ENCODE data around the gene CPA2. TPM values are rescaled to one million over a fixed set of nuclear protein-coding genes. Genes with fewer than 3 reads are reported as not detected.

The CPA2 gene
- total RNA-seq, 4 donors from 2014 or later = 1.2 TPM; not detected in 3

GRCh38 chr7:130301501-130302020 is 34.9 kb downstream of the CPA2 start:
- Histone ChIP-seq H3K9me3 (no peaks in the 10 kb centered on the region), H3K4me1 (no peaks in the 10 kb centered on the region), H3K27me3 (no peaks in the 10 kb centered on the region), H3K27ac (no peak overlapping the region), H3K36me3 (no peaks in the 10 kb centered on the region), H3K4me3 (no peak overlapping the region)
- TF ChIP-seq POLR2A (IDR thresholded peaks at IDR 0.05) (no peak), CTCF (IDR thresholded peaks at IDR 0.05) (no peak)
- intact Hi-C loops (cut with DNase I; ENCODE audit: low total_unique reads) = no loop called here
- no peak for DNase-seq

- intact Hi-C loops (cut with DNase I; ENCODE audit: low total_unique reads) = no loop called here
Measured at GRCh38 chr7:130302649-130303048, 36.0 kb downstream of the CPA2 start.

GRCh38 chr7:130303127-130303526 is 36.5 kb downstream of the CPA2 start:
- no peak for TF ChIP-seq CTCF (IDR thresholded peaks at IDR 0.05)
- TF ChIP-seq POLR2A (IDR thresholded peaks at IDR 0.05) = no peak
- intact Hi-C loops (cut with DNase I; ENCODE audit: low total_unique reads) = no loop called here
- H3K36me3 ChIP-seq = no peaks in the 10 kb centered on the region

More at GRCh38 chr7:130302649-130303048, 36.0 kb downstream of the CPA2 start:
- H3K27ac ChIP-seq = no peak overlapping the region
- H3K9me3 ChIP-seq = no peaks in the 10 kb centered on the region
- DNase-seq = no peak
- no peaks in the 10 kb centered on the region for H3K4me1 ChIP-seq
- TF ChIP-seq POLR2A (IDR thresholded peaks at IDR 0.05) = no peak
- TF ChIP-seq CTCF (IDR thresholded peaks at IDR 0.05) = no peak
- no peaks in the 10 kb centered on the region for H3K36me3 ChIP-seq
- H3K27me3 ChIP-seq = no peaks in the 10 kb centered on the region
- H3K4me3 ChIP-seq = no peak overlapping the region

GRCh38 chr7:130303551-130303950 is 36.9 kb downstream of the CPA2 start:
- no peaks in the 10 kb centered on the region for H3K4me1 ChIP-seq
- intact Hi-C loops (cut with DNase I; ENCODE audit: low total_unique reads) = no loop called here
- TF ChIP-seq CTCF (IDR thresholded peaks at IDR 0.05) (no peak), POLR2A (IDR thresholded peaks at IDR 0.05) (no peak)
- H3K36me3 ChIP-seq = no peaks in the 10 kb centered on the region
- no peaks in the 10 kb centered on the region for H3K9me3 ChIP-seq
- no peak overlapping the region for H3K27ac ChIP-seq
- H3K27me3 ChIP-seq = no peaks in the 10 kb centered on the region
- no peak for DNase-seq
- H3K4me3 ChIP-seq = no peak overlapping the region

More at GRCh38 chr7:130303127-130303526, 36.5 kb downstream of the CPA2 start:
- Histone ChIP-seq H3K9me3 (no peaks in the 10 kb centered on the region), H3K27me3 (no peaks in the 10 kb centered on the region), H3K4me3 (no peak overlapping the region), H3K4me1 (no peaks in the 10 kb centered on the region), H3K27ac (no peak overlapping the region)
- DNase-seq = no peak

GRCh38 chr7:130303982-130304381 is 37.3 kb downstream of the CPA2 start:
- TF ChIP-seq POLR2A (IDR thresholded peaks at IDR 0.05) (no peak), CTCF (IDR thresholded peaks at IDR 0.05) (no peak)
- DNase-seq = no peak
- Histone ChIP-seq H3K4me1 (no peaks in the 10 kb centered on the region), H3K4me3 (no peak overlapping the region), H3K9me3 (no peaks in the 10 kb centered on the region), H3K27me3 (no peaks in the 10 kb centered on the region), H3K27ac (no peak overlapping the region), H3K36me3 (no peaks in the 10 kb centered on the region)
- intact Hi-C loops (cut with DNase I; ENCODE audit: low total_unique reads) = no loop called here
